Gastrocnemius medialis (tissue), 4 donors: ENCODE data around the gene VMP1.

ENCODE experiments used
- CTCF ChIP-seq, 5 experiments: fragments of 450-650 bp in 3 of 5; fragments of 200-600 bp in 2 of 5; sonication (generic) in 2 of 5; IDR thresholded peaks in 4 of 5; conservative IDR thresholded peaks in 1 of 5; 1 replicate in 4 of 5; 2 replicates in 1 of 5; pipeline ENCODE4 v1.5.1; 2016 to 2019; ENCODE audit warnings: antibody characterized with exemption in 5 of 5, mild to moderate bottlenecking in 3 of 5, moderate library complexity in 3 of 5
- POLR2A ChIP-seq, 2 donors: fragments of 450-650 bp; IDR thresholded peaks; one replicate each; pipeline ENCODE4 v1.6.1; 2017; ENCODE audit warnings: antibody characterized with exemption in 2 of 2, mild to moderate bottlenecking in 2 of 2, moderate library complexity in 2 of 2

GRCh38 chr17:59796785-59797205 is 89.3 kb downstream of the VMP1 start:
- no peak for TF ChIP-seq CTCF (IDR thresholded peaks at IDR 0.05 in 4 of 5, conservative IDR thresholded peaks at IDR 0.05 in 1 of 5)
- TF ChIP-seq POLR2A (IDR thresholded peaks at IDR 0.05): no peak
